AG10803 (cell line): Measurements from ENCODE around the gene YES1.

ENCODE experiments used
- DNase-seq: peaks from one replicate; pipeline ENCODE4 v3.0.0; 2010; ENCODE audit warnings: low read depth
- H3K4me3 ChIP-seq: 2 replicates; pipeline ENCODE4 v1.5.1; 2011; ENCODE audit warnings: mild to moderate bottlenecking, low read length, control low read depth
- TF ChIP-seq, protein P1 (sequence below): conservative IDR thresholded peaks from 2 replicates; pipeline ENCODE4 v1.5.1; 2011; ENCODE audit warnings: mild to moderate bottlenecking, low read length, control low read depth, inconsistent platforms

Gene YES1

DNA sequence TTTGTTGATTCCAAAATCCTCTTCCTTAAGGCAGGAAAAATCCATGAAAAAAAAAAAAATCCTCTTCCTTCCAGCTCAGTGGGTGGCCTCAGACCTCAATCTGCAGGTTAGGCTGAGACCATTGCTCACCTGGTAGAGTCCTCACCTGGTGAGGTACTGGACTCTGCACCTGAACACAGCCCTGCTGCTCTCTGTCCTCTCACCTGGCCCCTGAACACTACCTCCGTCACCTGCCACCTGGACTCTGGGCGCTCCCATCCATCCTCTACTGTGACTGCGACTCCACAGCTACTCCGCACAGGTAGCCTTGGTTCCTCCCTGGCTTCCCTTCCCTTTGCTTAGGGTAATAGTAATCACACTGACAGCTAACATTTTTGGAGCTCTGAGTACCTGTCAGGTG is 132.5 kb downstream of the YES1 start:
- DNase-seq, result no peak
- H3K4me3 ChIP-seq, result no peak overlapping the region
- TF ChIP-seq, protein P1, sequence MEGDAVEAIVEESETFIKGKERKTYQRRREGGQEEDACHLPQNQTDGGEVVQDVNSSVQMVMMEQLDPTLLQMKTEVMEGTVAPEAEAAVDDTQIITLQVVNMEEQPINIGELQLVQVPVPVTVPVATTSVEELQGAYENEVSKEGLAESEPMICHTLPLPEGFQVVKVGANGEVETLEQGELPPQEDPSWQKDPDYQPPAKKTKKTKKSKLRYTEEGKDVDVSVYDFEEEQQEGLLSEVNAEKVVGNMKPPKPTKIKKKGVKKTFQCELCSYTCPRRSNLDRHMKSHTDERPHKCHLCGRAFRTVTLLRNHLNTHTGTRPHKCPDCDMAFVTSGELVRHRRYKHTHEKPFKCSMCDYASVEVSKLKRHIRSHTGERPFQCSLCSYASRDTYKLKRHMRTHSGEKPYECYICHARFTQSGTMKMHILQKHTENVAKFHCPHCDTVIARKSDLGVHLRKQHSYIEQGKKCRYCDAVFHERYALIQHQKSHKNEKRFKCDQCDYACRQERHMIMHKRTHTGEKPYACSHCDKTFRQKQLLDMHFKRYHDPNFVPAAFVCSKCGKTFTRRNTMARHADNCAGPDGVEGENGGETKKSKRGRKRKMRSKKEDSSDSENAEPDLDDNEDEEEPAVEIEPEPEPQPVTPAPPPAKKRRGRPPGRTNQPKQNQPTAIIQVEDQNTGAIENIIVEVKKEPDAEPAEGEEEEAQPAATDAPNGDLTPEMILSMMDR, result no peak

GRCh38 chr18:678482-679182 is 133.4 kb downstream of the YES1 start:
- TF ChIP-seq, protein P1, result no peak
- DNase-seq, result no peak
- H3K4me3 ChIP-seq, result no peak overlapping the region

DNA sequence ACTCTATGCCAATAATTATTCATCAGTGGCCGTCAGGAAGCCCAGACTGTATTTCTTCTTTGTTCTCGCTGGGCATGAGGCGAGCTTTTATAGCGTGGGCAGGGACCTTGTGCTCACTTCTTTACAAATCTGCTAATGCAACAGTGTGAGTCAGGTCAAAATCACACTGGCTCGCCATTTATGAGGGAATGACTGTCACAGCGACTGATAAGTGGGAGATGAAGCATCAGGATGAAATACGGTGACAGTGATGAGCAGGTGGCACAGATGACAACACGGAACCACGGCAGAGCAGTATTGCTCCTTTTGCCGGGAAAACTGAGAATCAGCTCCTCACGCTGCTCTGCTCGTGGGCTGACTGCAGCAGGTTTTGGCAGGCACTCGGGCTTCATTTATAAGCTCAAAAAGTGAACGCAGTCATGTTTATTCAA is 134.1 kb downstream of the YES1 start:
- TF ChIP-seq, protein P1, result no peak
- no peak for DNase-seq
- no peak overlapping the region for H3K4me3 ChIP-seq

DNA sequence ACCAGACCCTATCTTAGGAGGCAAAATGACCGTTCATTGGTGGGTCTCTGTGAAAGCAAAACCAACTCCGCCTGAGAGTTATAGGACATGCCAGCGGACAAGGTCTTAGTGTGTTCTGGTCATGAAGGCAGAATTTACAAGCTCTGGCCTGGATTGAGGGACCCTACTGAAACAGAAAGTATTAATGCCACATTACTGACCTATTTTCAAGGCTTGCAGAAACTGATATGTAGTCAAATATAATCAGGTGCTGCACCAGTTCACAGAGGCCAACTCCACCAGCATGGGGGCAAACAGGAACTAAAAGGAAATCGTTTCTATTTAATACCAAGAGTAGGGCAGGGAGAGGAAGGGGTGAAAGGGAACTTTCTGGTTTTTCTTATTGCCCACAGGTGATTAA is 134.9 kb downstream of the YES1 start:
- H3K4me3 ChIP-seq, result no peak overlapping the region
- no peak for DNase-seq
- TF ChIP-seq, protein P1, result no peak

DNA sequence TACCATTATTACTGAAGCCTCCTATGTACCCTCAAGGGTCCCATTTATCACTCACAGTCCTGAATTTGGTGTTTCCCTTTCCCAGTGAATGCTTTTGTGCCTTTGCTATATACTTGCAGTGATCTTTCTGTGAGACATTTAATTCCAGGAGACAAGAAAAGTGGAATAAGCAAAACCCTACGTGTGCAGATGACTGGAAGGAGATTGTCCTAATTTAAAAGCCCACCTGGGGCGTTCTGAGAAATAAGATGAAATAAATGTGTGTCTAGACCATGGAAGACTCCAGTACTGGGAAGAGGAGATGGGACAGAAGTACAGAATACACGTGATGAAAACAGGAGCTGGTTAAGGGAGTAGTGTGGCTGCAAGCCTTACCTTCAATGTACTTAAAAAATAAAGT is 135.3 kb downstream of the YES1 start:
- H3K4me3 ChIP-seq, result no peak overlapping the region
- TF ChIP-seq, protein P1, result no peak
- DNase-seq, result no peak

- H3K4me3 ChIP-seq, result no peak overlapping the region
- no peak for DNase-seq
- TF ChIP-seq, protein P1, result no peak
Observed at GRCh38 chr18:676069-676468, 136.0 kb downstream of the YES1 start.

DNA sequence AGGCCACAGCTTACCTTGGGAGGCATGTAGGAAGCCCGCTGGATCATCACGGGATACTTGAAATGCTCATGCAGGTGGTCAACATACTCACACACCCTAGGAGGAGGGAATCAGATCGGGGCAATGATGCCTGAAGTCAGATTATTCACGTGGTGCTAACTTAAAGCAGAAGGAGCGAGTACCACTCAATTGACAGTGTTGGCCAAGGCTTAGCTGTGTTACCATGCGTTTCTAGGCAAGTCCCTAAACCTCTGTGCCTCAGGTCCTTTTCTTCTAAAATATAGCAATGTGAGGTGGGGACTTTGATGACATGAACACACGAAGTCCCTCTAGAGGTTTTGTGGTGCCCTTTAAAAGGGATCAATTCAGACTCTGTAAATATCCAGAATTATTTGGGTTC is 136.7 kb downstream of the YES1 start:
- H3K4me3 ChIP-seq, result no peak overlapping the region
- no peak for DNase-seq
- TF ChIP-seq, protein P1, result no peak
